ENCODE data around the gene NBPF3. TPM values are rescaled to one million over a fixed set of nuclear protein-coding genes. Genes with fewer than 3 reads are reported as not detected.

NBPF3 gene
- total RNA-seq, 1 donor: 24.6 TPM

GRCh38 chr1:21524220-21524619 is 84.3 kb downstream of the NBPF3 start:
- Histone ChIP-seq H3K4me3 (ENCODE audit: insufficient read depth, low read length) (no peak overlapping the region), H3K4me2 (ENCODE audit: insufficient read depth, low read length) (no peak overlapping the region), H2AFZ (ENCODE audit: low read length) (no peak overlapping the region), H4K20me1 (ENCODE audit: insufficient read depth, low read length) (no peaks in the 10 kb centered on the region), H3K9me3 (ENCODE audit: low read depth, low read length) (no peaks in the 10 kb centered on the region), H3K4me1 (ENCODE audit: insufficient read depth, low read length) (no peaks in the 10 kb centered on the region), H3K27me3 (ENCODE audit: insufficient read depth, low read length) (no peaks in the 10 kb centered on the region), H3K36me3 (ENCODE audit: insufficient read depth, low read length) (no peaks in the 10 kb centered on the region), H3K79me2 (ENCODE audit: insufficient read depth, low read length) (no peaks in the 10 kb centered on the region), H3K27ac (ENCODE audit: low read depth, low read length) (no peak overlapping the region)
- TF ChIP-seq CTCF (IDR thresholded peaks at IDR 0.05; ENCODE audit: extremely low read depth, low read depth, low read length): no peak
- no peak for DNase-seq (ENCODE audit: insufficient read length, low spot score, missing footprints)

- Histone ChIP-seq H3K36me3 (ENCODE audit: insufficient read depth, low read length) (no peaks in the 10 kb centered on the region), H3K4me2 (ENCODE audit: insufficient read depth, low read length) (no peak overlapping the region), H2AFZ (ENCODE audit: low read length) (no peak overlapping the region), H3K4me1 (ENCODE audit: insufficient read depth, low read length) (no peaks in the 10 kb centered on the region), H3K27ac (ENCODE audit: low read depth, low read length) (no peak overlapping the region), H3K4me3 (ENCODE audit: insufficient read depth, low read length) (no peak overlapping the region), H4K20me1 (ENCODE audit: insufficient read depth, low read length) (no peaks in the 10 kb centered on the region), H3K79me2 (ENCODE audit: insufficient read depth, low read length) (no peaks in the 10 kb centered on the region), H3K27me3 (ENCODE audit: insufficient read depth, low read length) (no peaks in the 10 kb centered on the region), H3K9me3 (ENCODE audit: low read depth, low read length) (no peaks in the 10 kb centered on the region)
- no peak for TF ChIP-seq CTCF (IDR thresholded peaks at IDR 0.05; ENCODE audit: extremely low read depth, low read depth, low read length)
- DNase-seq (ENCODE audit: insufficient read length, low spot score, missing footprints): no peak
Measured at GRCh38 chr1:21524686-21525339, 84.9 kb downstream of the NBPF3 start.

GRCh38 chr1:21525340-21525717 is 85.4 kb downstream of the NBPF3 start:
- Histone ChIP-seq H2AFZ (ENCODE audit: low read length) (no peak overlapping the region), H3K27ac (ENCODE audit: low read depth, low read length) (no peak overlapping the region), H3K4me3 (ENCODE audit: insufficient read depth, low read length) (no peak overlapping the region), H3K79me2 (ENCODE audit: insufficient read depth, low read length) (no peaks in the 10 kb centered on the region), H3K27me3 (ENCODE audit: insufficient read depth, low read length) (no peaks in the 10 kb centered on the region), H3K4me2 (ENCODE audit: insufficient read depth, low read length) (no peak overlapping the region), H4K20me1 (ENCODE audit: insufficient read depth, low read length) (no peaks in the 10 kb centered on the region), H3K4me1 (ENCODE audit: insufficient read depth, low read length) (no peaks in the 10 kb centered on the region), H3K9me3 (ENCODE audit: low read depth, low read length) (no peaks in the 10 kb centered on the region), H3K36me3 (ENCODE audit: insufficient read depth, low read length) (no peaks in the 10 kb centered on the region)
- DNase-seq (ENCODE audit: insufficient read length, low spot score, missing footprints): no peak
- no peak for TF ChIP-seq CTCF (IDR thresholded peaks at IDR 0.05; ENCODE audit: extremely low read depth, low read depth, low read length)

GRCh38 chr1:21526441-21526840 is 86.5 kb downstream of the NBPF3 start:
- TF ChIP-seq CTCF (IDR thresholded peaks at IDR 0.05; ENCODE audit: extremely low read depth, low read depth, low read length): no peak
- no peak overlapping the region for H3K4me3 ChIP-seq (ENCODE audit: insufficient read depth, low read length)
- H3K27ac ChIP-seq (ENCODE audit: low read depth, low read length): no peak overlapping the region
- H3K36me3 ChIP-seq (ENCODE audit: insufficient read depth, low read length): no peaks in the 10 kb centered on the region
- H3K27me3 ChIP-seq (ENCODE audit: insufficient read depth, low read length): no peaks in the 10 kb centered on the region
- no peaks in the 10 kb centered on the region for H3K9me3 ChIP-seq (ENCODE audit: low read depth, low read length)
- no peaks in the 10 kb centered on the region for H3K4me1 ChIP-seq (ENCODE audit: insufficient read depth, low read length)
- H2AFZ ChIP-seq (ENCODE audit: low read length): no peak overlapping the region
- H3K4me2 ChIP-seq (ENCODE audit: insufficient read depth, low read length): no peak overlapping the region
- no peaks in the 10 kb centered on the region for H4K20me1 ChIP-seq (ENCODE audit: insufficient read depth, low read length)
- DNase-seq (ENCODE audit: insufficient read length, low spot score, missing footprints): no peak
- H3K79me2 ChIP-seq (ENCODE audit: insufficient read depth, low read length): no peaks in the 10 kb centered on the region

All from osteoblast (primary cell).